ENCODE measurements around the gene NT5DC1.

Gene NT5DC1

GRCh38 chr6:116168148-116168547 is 67.5 kb downstream of the NT5DC1 start:
- DNase-seq (ENCODE audit: low read depth in 1 of 2, low spot score in 1 of 2), result no peak
- Histone ChIP-seq H3K27ac (replicated peaks) (no peak overlapping the region), H3K4me3 (replicated peaks; ENCODE audit: insufficient read depth, low read length) (no peak overlapping the region), H3K27me3 (ENCODE audit: insufficient read depth, poor library complexity, severe bottlenecking) (no peaks in the 10 kb centered on the region)
- TF ChIP-seq GABPA (IDR thresholded peaks at IDR 0.05; ENCODE audit: low read depth) (no peak), SPI1 (IDR thresholded peaks at IDR 0.05; ENCODE audit: borderline replicate concordance, low read depth) (no peak), REST (IDR thresholded peaks at IDR 0.05; ENCODE audit: insufficient replicate concordance, low read depth) (no peak), CTCF (IDR thresholded peaks at IDR 0.05; ENCODE audit: insufficient read depth, low read length) (no peak), POLR2AphosphoS5 (IDR thresholded peaks at IDR 0.05; ENCODE audit: low read depth) (no peak)

GRCh38 chr6:116169880-116170279 is 69.2 kb downstream of the NT5DC1 start:
- Histone ChIP-seq H3K4me3 (replicated peaks; ENCODE audit: insufficient read depth, low read length) (no peak overlapping the region), H3K27ac (replicated peaks) (no peak overlapping the region), H3K27me3 (ENCODE audit: insufficient read depth, poor library complexity, severe bottlenecking) (no peaks in the 10 kb centered on the region)
- no peak for DNase-seq (ENCODE audit: low read depth in 1 of 2, low spot score in 1 of 2)
- no peak for TF ChIP-seq GABPA (IDR thresholded peaks at IDR 0.05; ENCODE audit: low read depth)
- no peak for TF ChIP-seq CTCF (IDR thresholded peaks at IDR 0.05; ENCODE audit: insufficient read depth, low read length)
- TF ChIP-seq SPI1 (IDR thresholded peaks at IDR 0.05; ENCODE audit: borderline replicate concordance, low read depth), result no peak
- no peak for TF ChIP-seq REST (IDR thresholded peaks at IDR 0.05; ENCODE audit: insufficient replicate concordance, low read depth)
- TF ChIP-seq POLR2AphosphoS5 (IDR thresholded peaks at IDR 0.05; ENCODE audit: low read depth), result no peak

GRCh38 chr6:116170358-116171057 is 69.9 kb downstream of the NT5DC1 start:
- Histone ChIP-seq H3K27me3 (ENCODE audit: insufficient read depth, poor library complexity, severe bottlenecking) (no peaks in the 10 kb centered on the region), H3K27ac (replicated peaks) (no peak overlapping the region), H3K4me3 (replicated peaks; ENCODE audit: insufficient read depth, low read length) (no peak overlapping the region)
- TF ChIP-seq SPI1 (IDR thresholded peaks at IDR 0.05; ENCODE audit: borderline replicate concordance, low read depth) (no peak), REST (IDR thresholded peaks at IDR 0.05; ENCODE audit: insufficient replicate concordance, low read depth) (no peak)
- no peak for DNase-seq (ENCODE audit: low read depth in 1 of 2, low spot score in 1 of 2)

All from HL-60 (cell line).